ENCODE measurements around the gene NFYA.

The NFYA gene

DNA sequence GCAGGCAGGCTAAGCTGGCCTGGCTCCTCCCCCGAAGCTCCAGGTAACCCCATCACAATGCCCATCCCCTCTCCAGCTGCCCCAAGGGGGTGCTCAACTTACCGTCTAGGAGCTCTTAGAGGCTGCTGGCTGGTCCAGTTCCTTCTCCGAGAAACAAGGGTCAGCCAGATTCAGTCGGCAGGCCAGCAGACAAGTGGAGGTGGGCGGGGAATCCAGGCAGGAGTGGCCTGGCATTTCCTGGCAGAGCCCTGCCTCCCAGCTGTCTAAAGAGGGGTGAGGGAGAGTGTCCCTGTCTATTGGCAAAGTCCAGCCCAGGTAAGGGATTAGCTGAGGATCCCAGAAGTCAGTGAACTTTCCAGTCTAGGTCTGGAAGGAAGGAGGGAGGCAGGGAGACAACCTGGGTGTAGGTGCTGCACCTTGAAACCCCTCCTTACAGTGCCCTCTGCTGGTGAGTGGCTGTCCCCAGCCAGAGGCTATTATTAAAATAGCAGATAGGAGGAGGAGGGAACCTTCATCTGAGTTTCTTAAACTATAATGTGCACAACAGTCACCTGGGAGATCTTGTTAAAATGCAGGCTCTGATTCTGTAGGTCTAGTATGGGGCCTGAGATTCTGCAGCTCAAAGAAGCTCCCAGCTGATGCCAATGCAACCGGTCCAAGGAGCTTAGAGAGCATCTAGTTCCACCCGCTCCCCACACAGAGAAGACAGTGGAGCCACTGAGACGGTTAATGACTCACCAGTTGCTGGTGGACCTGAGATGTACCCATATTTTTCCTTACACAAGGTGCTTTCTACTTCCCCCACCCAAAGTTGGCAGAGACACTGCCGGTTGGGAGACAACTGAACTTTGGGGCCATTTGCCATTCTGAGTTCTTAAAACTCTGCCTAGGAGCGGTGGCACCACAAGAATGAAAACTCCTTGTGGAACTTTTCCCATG lies 33.4 kb upstream of the NFYA start, which contains the start of gene UNC5CL:
TSS of gene UNC5CL (minus strand) at position 162 of the 939 bp plus-strand sequence. CDS start 4,147 bp downstream, outside the sequence.
- no peak within 1 kb of the TSS for H3K4me3 ChIP-seq (ENCODE audit: low read depth, low read length)
- TF ChIP-seq, protein P1, sequence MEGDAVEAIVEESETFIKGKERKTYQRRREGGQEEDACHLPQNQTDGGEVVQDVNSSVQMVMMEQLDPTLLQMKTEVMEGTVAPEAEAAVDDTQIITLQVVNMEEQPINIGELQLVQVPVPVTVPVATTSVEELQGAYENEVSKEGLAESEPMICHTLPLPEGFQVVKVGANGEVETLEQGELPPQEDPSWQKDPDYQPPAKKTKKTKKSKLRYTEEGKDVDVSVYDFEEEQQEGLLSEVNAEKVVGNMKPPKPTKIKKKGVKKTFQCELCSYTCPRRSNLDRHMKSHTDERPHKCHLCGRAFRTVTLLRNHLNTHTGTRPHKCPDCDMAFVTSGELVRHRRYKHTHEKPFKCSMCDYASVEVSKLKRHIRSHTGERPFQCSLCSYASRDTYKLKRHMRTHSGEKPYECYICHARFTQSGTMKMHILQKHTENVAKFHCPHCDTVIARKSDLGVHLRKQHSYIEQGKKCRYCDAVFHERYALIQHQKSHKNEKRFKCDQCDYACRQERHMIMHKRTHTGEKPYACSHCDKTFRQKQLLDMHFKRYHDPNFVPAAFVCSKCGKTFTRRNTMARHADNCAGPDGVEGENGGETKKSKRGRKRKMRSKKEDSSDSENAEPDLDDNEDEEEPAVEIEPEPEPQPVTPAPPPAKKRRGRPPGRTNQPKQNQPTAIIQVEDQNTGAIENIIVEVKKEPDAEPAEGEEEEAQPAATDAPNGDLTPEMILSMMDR (IDR thresholded peaks at IDR 0.05; ENCODE audit: insufficient read depth, low read depth, low read length, missing control alignments) = peak; percentile 75
- DNase-seq (ENCODE audit: low read depth) = peak; percentile 51

DNA sequence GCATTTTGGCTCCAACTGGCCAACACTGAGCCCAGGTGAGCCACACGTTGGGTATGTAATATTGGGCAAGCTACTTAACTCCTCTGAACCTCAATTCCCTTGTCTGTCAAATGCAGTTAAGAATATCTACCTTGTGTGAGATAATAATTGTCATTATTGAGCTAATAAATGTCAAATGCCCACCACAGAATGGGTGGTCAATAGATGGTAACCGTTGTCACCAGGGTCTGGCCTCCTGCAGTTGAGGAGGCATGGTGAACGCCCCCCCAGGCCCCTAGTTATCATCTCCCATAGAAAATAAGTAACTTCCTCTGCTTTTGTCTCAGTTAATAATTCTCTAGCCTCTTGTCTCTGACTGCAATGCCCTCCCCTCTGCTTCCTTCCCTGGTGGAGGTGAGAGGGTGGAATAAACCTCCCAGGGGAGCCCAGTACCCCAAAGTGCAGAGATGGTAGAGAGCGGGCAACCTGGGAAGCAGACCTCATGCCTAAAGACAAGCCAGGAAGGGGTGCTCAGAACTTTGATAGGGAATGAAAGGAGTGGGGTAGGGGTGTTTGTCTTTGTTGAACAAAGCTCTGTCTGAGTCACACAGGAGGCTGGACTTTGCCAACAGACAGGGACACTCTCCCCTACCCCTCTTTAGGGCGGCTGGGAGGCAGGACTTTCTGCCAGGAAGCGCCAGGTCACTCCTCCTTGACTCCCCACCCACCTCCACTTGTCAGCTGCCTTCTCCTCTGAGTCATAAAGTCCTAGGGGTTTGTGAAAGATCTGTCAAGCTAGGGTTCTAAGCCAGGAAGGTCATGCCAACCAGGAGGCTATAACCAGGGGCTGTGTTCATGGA lies 32.5 kb upstream of the NFYA start:
- TF ChIP-seq, protein P1 (IDR thresholded peaks at IDR 0.05; ENCODE audit: insufficient read depth, low read depth, low read length, missing control alignments) = no peak
- no peak for DNase-seq (ENCODE audit: low read depth)
- H3K4me3 ChIP-seq (ENCODE audit: low read depth, low read length) = no peak overlapping the region

DNA sequence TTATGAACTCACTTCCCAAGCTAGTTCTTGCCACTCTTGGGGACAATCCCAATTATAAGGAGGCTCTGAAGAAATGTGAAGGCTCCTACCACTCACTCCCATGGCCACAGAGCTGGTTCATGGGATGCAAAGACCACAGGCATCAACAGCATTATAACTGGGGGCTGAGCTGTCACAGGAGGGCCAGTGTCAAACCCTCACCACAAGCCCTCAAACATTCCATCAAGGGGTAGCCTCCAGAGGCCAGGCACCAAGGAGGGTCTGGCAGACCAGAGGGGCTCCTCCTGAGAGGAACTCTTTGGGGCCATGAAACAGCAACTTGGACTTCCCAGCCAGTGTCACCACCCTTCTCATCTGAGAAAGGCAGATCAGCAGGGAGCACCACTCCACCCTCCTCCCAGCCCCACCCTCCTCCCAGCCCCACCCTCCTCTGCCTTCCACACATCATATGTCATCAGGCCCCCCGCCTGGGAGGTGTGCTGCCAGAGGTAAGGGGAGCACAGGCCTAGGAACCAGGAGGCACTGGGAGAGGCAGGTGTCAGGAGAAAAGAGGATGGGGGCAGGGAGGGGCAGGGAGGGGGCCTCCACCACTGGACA lies 31.7 kb upstream of the NFYA start:
- H3K4me3 ChIP-seq (ENCODE audit: low read depth, low read length) = no peak overlapping the region
- DNase-seq (ENCODE audit: low read depth) = no peak
- TF ChIP-seq, protein P1 (IDR thresholded peaks at IDR 0.05; ENCODE audit: insufficient read depth, low read depth, low read length, missing control alignments) = no peak

DNA sequence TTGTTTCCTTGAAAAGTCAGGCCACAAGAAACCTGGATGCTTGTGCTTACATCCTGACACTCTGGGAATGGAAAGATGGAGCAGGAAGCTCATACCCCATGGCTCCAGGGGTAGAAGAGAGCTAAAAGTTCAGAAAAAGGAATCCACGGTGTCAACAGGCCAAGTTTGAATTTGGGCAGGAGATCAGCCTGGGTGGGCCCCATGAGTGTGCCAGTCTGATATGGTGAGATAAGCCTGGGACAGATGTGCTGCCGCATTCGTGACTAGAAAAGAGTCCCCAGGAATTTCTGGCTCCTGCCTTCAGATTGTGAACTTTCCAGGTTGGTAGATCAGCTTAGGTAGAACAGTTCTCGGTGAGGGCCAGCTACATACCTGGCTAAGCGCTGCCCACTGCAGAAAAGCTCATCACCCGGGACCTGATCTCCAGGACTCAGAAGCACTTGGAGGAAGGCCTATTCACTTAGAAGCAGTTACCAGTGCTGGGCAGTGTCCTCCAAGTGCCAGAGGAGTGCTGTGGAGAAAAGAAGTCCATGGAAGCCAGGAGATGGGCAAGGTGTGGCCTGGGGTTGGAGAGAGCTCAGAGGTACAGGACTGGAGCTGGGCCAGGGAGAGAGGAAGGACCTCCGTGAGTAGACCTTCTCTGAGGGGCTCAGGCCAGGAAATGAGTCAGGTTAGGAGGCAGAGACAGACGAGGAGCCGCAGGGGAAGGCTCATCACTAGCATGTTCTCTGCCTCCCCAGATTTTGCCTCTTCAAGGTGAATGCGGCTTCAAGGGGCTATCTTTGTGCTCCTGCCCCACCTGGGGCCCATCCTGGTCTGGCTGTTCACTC lies 30.3 kb upstream of the NFYA start, which contains the start of gene TSPO2:
TSS of gene TSPO2 (plus strand) at position 242 of the 830 bp plus-strand sequence. CDS start at position 761, 519 bp downstream.
- DNase-seq (ENCODE audit: low read depth) = no peak
- TF ChIP-seq, protein P1 (IDR thresholded peaks at IDR 0.05; ENCODE audit: insufficient read depth, low read depth, low read length, missing control alignments) = no peak

DNA sequence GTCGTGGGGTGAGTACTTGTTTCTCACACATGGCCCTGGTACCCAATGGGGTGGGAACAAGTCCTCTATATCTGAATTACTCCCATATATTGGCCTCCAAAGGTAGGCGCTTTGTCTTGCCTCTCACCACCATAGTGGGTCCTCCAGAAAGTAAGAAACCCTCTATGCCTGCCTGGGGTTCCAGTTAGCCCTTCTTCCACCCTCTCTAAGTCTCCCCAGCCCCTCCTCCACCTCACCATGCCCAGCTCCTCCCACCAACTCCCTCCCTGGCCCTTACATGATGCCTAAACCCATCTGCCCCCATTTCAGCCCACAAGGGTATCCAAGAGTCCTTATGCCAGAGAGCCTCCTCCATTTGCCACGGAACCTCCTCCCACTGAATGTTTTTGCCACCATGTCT lies 29.6 kb upstream of the NFYA start:
- no peak for DNase-seq (ENCODE audit: low read depth)
- TF ChIP-seq, protein P1 (IDR thresholded peaks at IDR 0.05; ENCODE audit: insufficient read depth, low read depth, low read length, missing control alignments) = no peak

More for the DNA sequence above, 30.3 kb upstream of the NFYA start, which contains the start of gene TSPO2:
- H3K4me3 ChIP-seq (ENCODE audit: low read depth, low read length) = no peak within 1 kb of the TSS

DNA sequence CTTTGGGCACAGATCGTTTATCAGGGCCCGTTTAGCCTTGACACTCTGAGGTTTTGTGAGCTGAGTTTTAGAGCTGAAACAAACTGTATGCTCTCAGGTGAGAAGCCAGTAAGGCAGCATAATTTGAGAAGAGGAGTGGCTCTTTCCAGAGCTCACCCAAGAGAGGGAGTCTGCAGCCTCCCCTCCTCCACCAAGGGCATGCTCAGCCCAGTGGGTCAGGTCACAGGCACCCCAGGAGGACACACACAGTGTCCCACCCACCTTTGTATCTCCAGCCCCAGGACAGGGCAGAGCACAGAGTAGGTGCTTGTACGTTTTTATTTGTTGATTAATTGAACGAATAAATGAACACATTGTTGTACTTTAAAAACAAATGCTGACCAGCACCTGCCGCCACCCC lies 27.1 kb upstream of the NFYA start:
- no peak overlapping the region for H3K4me3 ChIP-seq (ENCODE audit: low read depth, low read length)
- TF ChIP-seq, protein P1 (IDR thresholded peaks at IDR 0.05; ENCODE audit: insufficient read depth, low read depth, low read length, missing control alignments) = no peak
- no peak for DNase-seq (ENCODE audit: low read depth)

More for the DNA sequence above, 29.6 kb upstream of the NFYA start:
- no peak overlapping the region for H3K4me3 ChIP-seq (ENCODE audit: low read depth, low read length)

All from GM12865 (cell line).